ENCODE results near the gene S1PR3.

S1PR3 gene

GRCh38 chr9:89006267-89006666 lies 15.0 kb downstream of the S1PR3 start:
- H3K27ac ChIP-seq = no peak overlapping the region
- TF ChIP-seq, protein P1, sequence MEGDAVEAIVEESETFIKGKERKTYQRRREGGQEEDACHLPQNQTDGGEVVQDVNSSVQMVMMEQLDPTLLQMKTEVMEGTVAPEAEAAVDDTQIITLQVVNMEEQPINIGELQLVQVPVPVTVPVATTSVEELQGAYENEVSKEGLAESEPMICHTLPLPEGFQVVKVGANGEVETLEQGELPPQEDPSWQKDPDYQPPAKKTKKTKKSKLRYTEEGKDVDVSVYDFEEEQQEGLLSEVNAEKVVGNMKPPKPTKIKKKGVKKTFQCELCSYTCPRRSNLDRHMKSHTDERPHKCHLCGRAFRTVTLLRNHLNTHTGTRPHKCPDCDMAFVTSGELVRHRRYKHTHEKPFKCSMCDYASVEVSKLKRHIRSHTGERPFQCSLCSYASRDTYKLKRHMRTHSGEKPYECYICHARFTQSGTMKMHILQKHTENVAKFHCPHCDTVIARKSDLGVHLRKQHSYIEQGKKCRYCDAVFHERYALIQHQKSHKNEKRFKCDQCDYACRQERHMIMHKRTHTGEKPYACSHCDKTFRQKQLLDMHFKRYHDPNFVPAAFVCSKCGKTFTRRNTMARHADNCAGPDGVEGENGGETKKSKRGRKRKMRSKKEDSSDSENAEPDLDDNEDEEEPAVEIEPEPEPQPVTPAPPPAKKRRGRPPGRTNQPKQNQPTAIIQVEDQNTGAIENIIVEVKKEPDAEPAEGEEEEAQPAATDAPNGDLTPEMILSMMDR (IDR thresholded peaks at IDR 0.05) = no peak
- no peak for TF ChIP-seq ZFX (IDR thresholded peaks at IDR 0.05; ENCODE audit: borderline replicate concordance)

- no peak for TF ChIP-seq ZFX (IDR thresholded peaks at IDR 0.05; ENCODE audit: borderline replicate concordance)
- TF ChIP-seq, protein P1 (IDR thresholded peaks at IDR 0.05) = no peak
Measured at GRCh38 chr9:89006996-89007967, 16.0 kb downstream of the S1PR3 start.

GRCh38 chr9:89008055-89008743 lies 16.9 kb downstream of the S1PR3 start:
- no peak overlapping the region for H3K27ac ChIP-seq
- no peak for TF ChIP-seq ZFX (IDR thresholded peaks at IDR 0.05; ENCODE audit: borderline replicate concordance)
- TF ChIP-seq, protein P1 (IDR thresholded peaks at IDR 0.05) = no peak

More at GRCh38 chr9:89006996-89007967, 16.0 kb downstream of the S1PR3 start:
- H3K27ac ChIP-seq = no peak overlapping the region

GRCh38 chr9:89008744-89009545 lies 17.7 kb downstream of the S1PR3 start:
- TF ChIP-seq, protein P1 (IDR thresholded peaks at IDR 0.05) = no peak
- no peak overlapping the region for H3K27ac ChIP-seq

DNA sequence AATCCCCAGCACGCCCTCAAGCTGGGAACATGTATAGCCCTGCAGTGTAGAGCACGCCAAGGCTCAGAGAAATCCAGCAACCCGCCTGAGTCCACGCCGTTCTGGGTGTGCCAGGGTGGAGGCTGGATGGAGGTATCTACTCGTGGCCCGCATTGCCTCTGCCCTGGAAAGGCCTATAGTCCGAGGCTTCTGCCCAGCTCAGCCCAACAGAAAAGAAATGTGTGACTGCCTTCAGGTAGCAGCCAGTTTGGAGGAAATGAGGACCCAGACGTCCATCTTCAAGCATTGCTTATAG lies 18.2 kb downstream of the S1PR3 start:
- no peak overlapping the region for H3K27ac ChIP-seq
- TF ChIP-seq, protein P1 (IDR thresholded peaks at IDR 0.05) = no peak
- TF ChIP-seq ZFX (IDR thresholded peaks at IDR 0.05; ENCODE audit: borderline replicate concordance) = no peak

DNA sequence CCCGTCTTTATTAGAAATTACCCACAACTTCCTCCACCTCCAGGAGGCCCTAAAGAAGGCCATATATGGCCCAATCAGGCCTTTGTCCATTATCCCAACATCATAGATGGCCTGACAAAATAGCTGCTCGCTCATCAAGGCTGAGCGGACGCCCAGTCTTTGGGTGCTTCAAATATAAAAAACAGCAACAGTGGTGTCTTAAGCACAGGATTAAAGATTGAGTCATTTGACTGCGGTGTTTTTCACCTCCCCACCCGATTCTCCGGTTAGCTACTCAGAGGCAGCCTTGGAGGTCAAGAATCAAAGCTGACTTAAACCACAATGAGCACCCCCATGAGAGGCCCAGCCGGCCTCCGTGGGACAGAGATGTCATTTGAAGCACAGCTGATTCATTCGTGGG lies 18.8 kb downstream of the S1PR3 start:
- TF ChIP-seq, protein P1 (IDR thresholded peaks at IDR 0.05) = no peak
- TF ChIP-seq ZFX (IDR thresholded peaks at IDR 0.05; ENCODE audit: borderline replicate concordance) = no peak
- no peak overlapping the region for H3K27ac ChIP-seq

All from 22Rv1 (cell line).